Stimulated activated naive CD8-positive, alpha-beta T cell treated with anti-CD3 and anti-CD28 coated beads, Interleukin-15, Interleukin-2, amounts not matched to agents 100 U/mL and 50 U/mL, for 24 hours (primary cell): ENCODE measurements around the gene PPM1M.

ENCODE experiments used
- ATAC-seq: fragments of 150-1000 bp; cut with Tn5 transposase; one replicate; pipeline ENCODE4 v1.10.0; 2021
- DNase-seq: peaks from one replicate; pipeline ENCODE4 v3.0.0; 2021

PPM1M gene

DNA sequence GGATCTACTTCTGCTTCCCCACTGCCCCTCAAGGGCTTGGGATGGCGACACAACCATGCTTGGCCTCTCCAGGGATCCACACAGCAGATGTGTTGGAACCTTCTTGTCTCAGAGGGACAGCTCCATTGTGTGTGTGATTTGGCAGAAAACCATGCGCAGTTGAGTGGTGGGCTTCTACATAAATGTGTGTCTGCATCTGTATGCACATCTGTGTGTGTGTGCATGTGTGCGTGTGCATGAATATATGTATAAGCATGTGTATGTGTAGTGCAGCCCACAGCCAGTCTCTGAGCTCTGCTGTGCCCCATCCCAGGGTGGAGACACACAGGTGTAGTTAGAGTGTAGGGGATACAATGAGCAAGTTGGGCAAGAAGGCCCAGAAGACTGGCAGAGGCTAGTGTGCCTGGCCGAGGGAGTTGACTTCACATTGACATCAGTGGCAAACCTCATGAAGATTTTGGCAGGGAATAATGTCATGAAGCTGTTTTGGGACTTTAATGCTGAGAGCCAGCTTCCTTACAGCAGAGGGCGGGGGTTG is 50.2 kb downstream of the PPM1M start:
- ATAC-seq (no peak), DNase-seq (no peak)

DNA sequence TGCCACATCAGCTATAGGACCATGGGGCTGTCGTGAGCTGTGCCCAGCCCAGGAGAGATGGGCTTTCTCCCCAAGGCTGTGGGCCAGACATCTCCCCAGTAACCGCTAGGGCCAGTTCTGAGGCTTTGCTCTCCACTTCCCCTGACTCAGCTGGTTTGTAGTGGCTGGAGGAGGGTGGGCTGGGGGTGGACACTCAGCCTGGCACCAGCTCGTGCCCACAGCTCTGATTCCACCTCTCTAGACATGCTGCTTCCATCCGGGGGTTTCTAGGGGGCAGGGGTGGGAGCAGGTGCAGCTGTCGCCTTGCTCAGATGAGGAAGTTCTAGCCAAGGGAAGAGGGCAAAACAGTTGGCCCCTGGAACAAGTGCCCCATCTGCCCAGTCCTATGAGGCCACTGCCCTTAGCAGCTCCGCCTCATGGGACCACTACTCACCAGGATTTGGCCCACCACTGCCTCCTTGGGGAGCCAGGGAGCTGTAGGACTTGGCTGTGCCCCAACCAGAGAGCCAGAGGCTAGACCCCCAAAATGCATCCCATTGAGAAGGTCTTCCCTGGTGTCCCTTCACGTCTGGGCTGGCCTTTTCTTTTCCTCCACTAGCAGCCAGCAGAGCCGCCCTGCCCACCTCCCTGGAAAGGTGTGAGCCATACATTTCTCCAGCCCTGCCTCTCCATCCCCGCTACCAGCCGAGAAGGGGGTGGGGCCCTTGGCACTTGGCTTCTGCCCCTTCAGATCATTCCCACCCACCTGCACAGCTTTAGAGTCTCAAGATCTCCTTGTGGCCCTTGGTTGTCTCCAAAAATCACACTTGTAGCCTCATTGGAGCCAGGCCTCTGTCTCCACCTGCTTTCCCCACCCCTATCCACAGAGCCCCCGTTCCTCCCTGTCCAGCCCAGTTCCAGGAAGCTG is 51.9 kb downstream of the PPM1M start:
- no peak for DNase-seq
- no peak for ATAC-seq

GRCh38 chr3:52298149-52299098 is 52.9 kb downstream of the PPM1M start:
- ATAC-seq (no peak), DNase-seq (no peak)

GRCh38 chr3:52299247-52299878 is 53.8 kb downstream of the PPM1M start:
- no peak for DNase-seq
- no peak for ATAC-seq
